Fibroblast of mammary gland (primary cell): ENCODE data around the gene DAPK1.

Experiments used
- DNase-seq: peaks from one replicate; pipeline ENCODE4 v3.0.0-alpha.2; 2010; ENCODE audit warnings: low read depth
- H3K4me3 ChIP-seq: 2 replicates; pipeline ENCODE4 v1.5.1; 2011; ENCODE audit warnings: low read depth, mild to moderate bottlenecking, low read length, moderate library complexity; ENCODE audit not compliant: control insufficient read depth
- CTCF ChIP-seq: conservative IDR thresholded peaks from 2 replicates; pipeline ENCODE4 v1.5.1; 2011; ENCODE audit warnings: low read depth, low read length, inconsistent platforms; ENCODE audit not compliant: control insufficient read depth, insufficient read depth

Gene DAPK1

GRCh38 chr9:87501806-87502205, 4.1 kb downstream of the DAPK1 start:
- no peak for DNase-seq
- no peak for TF ChIP-seq CTCF
- no peak overlapping the region for H3K4me3 ChIP-seq

- no peak for DNase-seq
These were observed 4.9 kb downstream of the DAPK1 start for GRCh38 chr9:87502391-87503221.

GRCh38 chr9:87503430-87503829, 5.8 kb downstream of the DAPK1 start:
- TF ChIP-seq CTCF = no peak
- no peak overlapping the region for H3K4me3 ChIP-seq
- no peak for DNase-seq

More at GRCh38 chr9:87502391-87503221, 4.9 kb downstream of the DAPK1 start:
- H3K4me3 ChIP-seq = no peak overlapping the region
- TF ChIP-seq CTCF = no peak

DNA sequence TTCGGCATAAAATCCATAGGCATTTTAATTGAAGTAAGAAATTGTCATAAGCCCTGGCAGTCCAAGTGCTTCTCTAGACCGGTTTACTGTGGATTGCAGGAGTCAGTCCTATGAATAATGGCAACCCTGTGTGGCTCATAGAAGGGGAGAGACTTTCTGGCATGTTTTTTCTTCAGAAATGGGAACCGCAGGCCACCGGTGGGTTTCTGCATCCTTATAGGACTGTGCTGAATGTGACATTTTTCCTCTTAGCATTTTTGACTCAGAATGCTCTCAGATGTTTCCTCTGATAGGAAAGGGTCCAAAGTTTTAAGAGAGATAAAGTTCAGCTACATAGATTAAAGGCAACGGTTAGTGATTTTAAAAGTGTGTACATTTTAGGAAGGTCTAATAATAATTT, 6.3 kb downstream of the DAPK1 start:
- no peak for DNase-seq
- no peak overlapping the region for H3K4me3 ChIP-seq
- TF ChIP-seq CTCF = no peak

DNA sequence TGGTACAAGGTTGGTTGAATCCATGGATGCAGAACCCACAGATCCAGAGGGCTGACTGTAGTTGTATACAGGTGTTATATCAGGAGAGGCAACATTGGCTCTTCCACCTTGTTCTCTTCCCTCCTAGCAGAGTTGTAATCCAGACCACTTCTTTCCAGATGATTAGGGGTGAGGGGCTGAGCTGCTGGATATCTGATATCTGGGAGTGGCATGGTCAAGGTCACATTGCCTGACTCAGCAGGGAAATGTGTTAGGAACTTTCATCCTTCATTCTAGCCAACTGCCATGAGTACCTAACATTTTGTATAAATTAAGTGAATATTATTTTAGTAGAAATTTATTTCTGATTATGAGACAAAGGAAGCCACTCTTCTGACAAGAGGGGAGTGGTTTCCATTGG, 7.3 kb downstream of the DAPK1 start:
- no peak for DNase-seq

GRCh38 chr9:87505869-87506678, 8.4 kb downstream of the DAPK1 start:
- DNase-seq = no peak
- H3K4me3 ChIP-seq = no peak overlapping the region
- no peak for TF ChIP-seq CTCF

More for the DNA sequence above, 7.3 kb downstream of the DAPK1 start:
- TF ChIP-seq CTCF = no peak
- no peak overlapping the region for H3K4me3 ChIP-seq
